22Rv1 (cell line): ENCODE data around the gene SLC7A5.

ENCODE experiments used
- H3K27ac ChIP-seq: fragments of 450-650 bp; 2 replicates; pipeline ENCODE4 v1.5.1; 2017
- CTCF ChIP-seq: fragments of 450-650 bp; IDR thresholded peaks from 2 replicates; pipeline ENCODE4 v1.5.1; 2017; ENCODE audit warnings: mild to moderate bottlenecking
- ZFX ChIP-seq: fragments of 450-650 bp; IDR thresholded peaks from 2 replicates; pipeline ENCODE4 v1.6.1; 2017; ENCODE audit warnings: antibody characterized with exemption, borderline replicate concordance

Gene SLC7A5

DNA sequence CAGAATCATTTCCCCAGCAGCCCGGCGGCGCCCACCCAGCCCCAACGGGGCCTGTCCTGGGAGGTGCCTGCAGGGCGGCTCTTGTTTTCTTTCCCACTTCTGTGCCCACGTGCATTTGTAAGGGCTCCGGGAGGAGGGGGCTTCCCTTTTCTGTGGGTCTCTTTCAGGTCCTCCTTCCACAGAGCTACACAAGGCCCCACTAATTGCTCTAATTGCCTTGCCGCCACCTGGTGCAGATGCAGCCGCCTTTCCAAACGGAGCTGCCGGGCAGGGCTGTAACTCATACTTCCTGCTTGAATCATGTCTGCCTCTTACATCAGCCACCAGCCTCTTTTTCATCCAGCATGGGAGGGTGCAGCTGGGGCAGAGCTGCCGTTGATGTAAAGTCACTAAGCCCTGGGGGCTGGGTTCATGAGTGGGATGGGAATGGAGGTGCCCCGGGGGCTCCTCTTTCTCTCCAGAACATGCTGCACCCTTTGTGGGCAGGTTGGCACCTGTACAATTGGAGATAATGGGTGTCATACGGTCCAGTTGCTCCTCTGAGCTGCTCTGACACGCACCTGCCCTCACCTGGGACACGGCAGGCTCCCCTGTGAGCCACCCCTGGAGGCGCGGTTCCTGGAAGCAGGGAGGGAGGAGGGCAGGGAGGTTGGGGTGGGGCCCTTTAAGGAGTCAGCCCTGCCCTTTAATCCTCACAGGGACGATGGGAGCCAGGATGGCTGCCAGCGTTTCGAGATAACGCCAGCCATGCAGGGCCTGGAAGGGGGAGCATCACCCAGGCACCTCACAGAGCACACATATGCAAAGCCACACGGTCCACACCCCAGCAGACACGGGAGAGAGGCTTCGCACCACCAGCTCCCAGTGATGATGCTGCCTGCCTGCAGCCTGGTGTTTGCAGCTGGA, 62.4 kb downstream of the SLC7A5 start:
- H3K27ac ChIP-seq: no peak overlapping the region
- TF ChIP-seq CTCF: no peak
- TF ChIP-seq ZFX: no peak

- no peak for TF ChIP-seq ZFX
- TF ChIP-seq CTCF: no peak
- no peak overlapping the region for H3K27ac ChIP-seq
Observed at GRCh38 chr16:87806261-87806640, 63.1 kb downstream of the SLC7A5 start.

DNA sequence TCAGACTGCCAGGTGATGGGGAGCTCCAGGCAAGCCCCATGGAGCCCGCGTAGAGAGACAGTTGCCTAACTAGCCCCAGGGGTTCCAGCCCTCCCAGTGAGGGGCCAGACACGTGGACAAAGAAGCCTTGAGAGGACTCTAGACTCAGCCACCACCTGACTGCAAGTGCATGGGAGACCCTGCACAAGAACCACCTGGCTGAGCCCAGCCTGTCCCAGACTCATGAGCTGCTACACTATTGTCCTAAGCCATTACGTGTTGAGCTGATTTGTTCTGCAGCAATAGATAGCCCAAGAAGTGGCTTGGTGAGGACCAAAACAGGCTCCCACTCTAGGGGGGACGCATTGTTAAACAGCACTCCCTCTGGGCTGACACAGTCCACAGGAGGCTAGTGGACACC, 65.9 kb downstream of the SLC7A5 start:
- no peak overlapping the region for H3K27ac ChIP-seq
- TF ChIP-seq ZFX (no peak), CTCF (no peak)

DNA sequence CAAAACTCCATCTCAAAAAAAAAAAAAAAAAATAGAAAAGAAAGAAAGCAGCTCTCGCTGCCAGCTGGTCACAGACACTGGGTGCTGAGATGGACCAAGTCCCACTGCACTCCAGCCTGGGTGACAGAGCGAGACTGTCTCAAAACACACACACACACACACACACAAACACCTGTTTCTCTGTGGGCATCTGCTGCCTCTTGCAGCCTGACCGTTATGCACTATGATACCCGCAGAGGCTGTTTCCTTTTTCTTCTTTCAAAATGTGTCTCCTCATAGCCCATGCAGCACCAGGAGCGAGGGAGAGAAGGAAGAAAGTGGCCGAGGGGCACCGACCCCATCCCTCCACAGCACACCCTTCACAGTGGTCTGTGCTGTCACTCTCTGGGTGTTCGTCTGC, 66.6 kb downstream of the SLC7A5 start:
- TF ChIP-seq ZFX (no peak), CTCF (no peak)
- no peak overlapping the region for H3K27ac ChIP-seq

- no peak overlapping the region for H3K27ac ChIP-seq
Observed at GRCh38 chr16:87801679-87802259, 67.5 kb downstream of the SLC7A5 start.

DNA sequence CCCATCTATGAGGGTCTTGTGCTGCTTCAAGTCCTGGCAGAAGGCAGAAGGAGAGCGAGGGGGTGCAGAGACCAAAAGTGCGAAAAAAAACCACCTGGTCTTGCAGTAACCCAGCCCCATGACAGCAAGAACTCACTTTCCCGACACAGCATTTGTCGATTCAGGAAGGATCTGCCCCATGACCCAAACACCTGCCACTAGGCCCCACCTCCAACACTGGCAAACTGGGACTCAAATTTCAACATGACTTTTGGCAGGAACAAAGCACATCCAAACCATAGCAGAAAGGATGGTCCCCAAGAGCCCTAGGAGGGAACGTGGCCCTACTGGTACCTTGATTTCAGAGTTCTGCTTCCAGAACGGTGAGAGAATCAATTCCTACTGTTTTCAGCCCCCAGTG, 68.8 kb downstream of the SLC7A5 start:
- TF ChIP-seq ZFX (no peak), CTCF (no peak)

More at GRCh38 chr16:87801679-87802259, 67.5 kb downstream of the SLC7A5 start:
- no peak for TF ChIP-seq ZFX
- TF ChIP-seq CTCF: no peak

DNA sequence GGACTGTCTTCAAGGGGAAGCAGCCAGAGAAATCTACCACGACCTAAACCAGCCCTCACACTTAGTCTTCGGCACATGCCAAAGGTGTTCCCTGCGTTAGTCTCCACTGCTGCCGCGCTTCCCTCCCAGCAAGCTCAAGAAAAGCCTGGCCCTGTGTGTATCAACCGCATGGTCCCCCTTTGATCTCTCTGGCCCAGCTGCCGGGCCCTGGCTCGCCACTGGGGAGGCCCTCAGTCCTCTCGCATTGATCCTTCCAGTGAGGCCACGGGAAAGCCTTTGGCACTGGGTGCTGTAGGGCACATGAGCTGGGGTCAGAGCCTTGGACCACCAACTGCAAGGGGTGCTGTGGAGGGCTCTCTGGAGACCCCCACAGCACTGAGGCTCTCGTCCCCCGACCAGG, 74.0 kb downstream of the SLC7A5 start:
- H3K27ac ChIP-seq: no peak overlapping the region
- TF ChIP-seq ZFX (no peak), CTCF (no peak)

More for the DNA sequence above, 68.8 kb downstream of the SLC7A5 start:
- no peak overlapping the region for H3K27ac ChIP-seq
